ENCODE measurements around the gene PLCD3. TPM values are rescaled to one million over a fixed set of nuclear protein-coding genes. Genes with fewer than 3 reads are reported as not detected.
A peak's percentile ranks its signal among the peaks of the same experiment; 100 is the strongest.

The PLCD3 gene
- total and polyA plus RNA-seq, 5 donors, result 94.2 to 164 (median 133) TPM

DNA sequence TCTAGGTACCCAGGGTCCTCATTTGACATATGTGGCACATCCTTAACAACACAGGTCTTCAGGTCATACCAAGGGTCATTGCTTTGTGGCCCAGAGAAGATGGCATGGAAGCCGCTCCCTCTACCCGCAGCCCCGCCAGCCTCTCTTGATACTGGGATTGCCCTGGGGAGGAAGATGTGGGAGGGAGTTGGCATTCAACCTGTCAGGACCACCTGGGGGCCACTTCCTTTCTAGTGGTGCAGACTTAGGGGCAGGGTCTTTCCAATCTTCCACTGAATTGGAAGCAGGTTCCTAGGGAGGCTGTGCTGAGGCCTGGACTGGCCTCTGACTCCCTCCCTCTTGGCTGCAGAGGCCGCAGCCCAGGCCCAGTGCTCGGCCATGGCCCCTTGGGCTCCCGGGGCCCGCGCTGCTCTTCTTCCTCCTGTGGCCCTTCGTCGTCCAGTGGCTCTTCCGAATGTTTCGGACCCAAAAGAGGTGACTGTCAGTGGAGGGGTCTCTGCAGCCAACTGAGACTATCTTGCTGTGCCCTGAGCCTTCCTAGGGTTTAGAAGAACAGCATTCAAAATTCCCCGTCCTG is 10.9 kb upstream of the PLCD3 start:
- Histone ChIP-seq H3K9me3 (ENCODE audit: control insufficient read depth, low read length) (no peaks in the 10 kb centered on the region), H3K4me1 (ENCODE audit: control insufficient read depth, insufficient read depth, low read length) (peaks cover 5% of the 10 kb centered on the region), H3K27ac (ENCODE audit: low read length) (peak overlapping the region; percentile 92), H3K4me3 (ENCODE audit: low read length) (no peak overlapping the region), H3K27me3 (ENCODE audit: control insufficient read depth, insufficient read depth) (no peaks in the 10 kb centered on the region)
- DNase-seq (peak in 2 of 3 donors; percentile 65 to 66), ATAC-seq (no peak)
- intact Hi-C loops (cut with DNase I), result loop anchor here in 1 of 4 donors (10.0 kb wide), 1 partner anchor 172 kb away; the partner anchor contains the start of gene MAP3K14
- 60% methylated on average over 13 of the region's 13 CpGs for WGBS

DNA sequence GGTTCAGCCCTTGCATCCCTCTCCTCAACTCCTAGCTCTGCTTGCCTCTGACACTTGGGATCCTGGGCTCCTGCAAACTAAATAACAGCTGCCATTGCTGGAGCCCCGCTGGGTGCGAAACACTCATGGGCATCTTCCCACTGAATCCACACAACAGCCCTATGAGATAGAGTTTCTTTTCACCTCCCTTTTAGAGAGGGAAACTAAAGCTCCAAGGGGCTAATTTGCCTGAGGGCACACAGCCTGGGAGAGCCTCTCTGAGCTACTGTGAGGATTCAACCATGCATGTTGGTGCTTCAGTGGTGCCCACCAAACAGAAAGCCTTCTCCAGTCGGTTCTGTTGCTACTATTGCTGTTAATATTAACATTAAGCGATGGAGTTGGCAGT is 7.2 kb upstream of the PLCD3 start:
- H3K27ac ChIP-seq (ENCODE audit: low read length), result no peak overlapping the region
- no peak for ATAC-seq
- no peak overlapping the region for H3K4me3 ChIP-seq (ENCODE audit: low read length)
- WGBS, result 82% methylated on average over 4 of the region's 4 CpGs
- no peaks in the 10 kb centered on the region for H3K27me3 ChIP-seq (ENCODE audit: control insufficient read depth, insufficient read depth)
- no peaks in the 10 kb centered on the region for H3K4me1 ChIP-seq (ENCODE audit: control insufficient read depth, insufficient read depth, low read length)
- intact Hi-C loops (cut with DNase I), result no loop called here
- DNase-seq, result peak in 1 of 3 donors; percentile 7
- no peaks in the 10 kb centered on the region for H3K9me3 ChIP-seq (ENCODE audit: control insufficient read depth, low read length)

DNA sequence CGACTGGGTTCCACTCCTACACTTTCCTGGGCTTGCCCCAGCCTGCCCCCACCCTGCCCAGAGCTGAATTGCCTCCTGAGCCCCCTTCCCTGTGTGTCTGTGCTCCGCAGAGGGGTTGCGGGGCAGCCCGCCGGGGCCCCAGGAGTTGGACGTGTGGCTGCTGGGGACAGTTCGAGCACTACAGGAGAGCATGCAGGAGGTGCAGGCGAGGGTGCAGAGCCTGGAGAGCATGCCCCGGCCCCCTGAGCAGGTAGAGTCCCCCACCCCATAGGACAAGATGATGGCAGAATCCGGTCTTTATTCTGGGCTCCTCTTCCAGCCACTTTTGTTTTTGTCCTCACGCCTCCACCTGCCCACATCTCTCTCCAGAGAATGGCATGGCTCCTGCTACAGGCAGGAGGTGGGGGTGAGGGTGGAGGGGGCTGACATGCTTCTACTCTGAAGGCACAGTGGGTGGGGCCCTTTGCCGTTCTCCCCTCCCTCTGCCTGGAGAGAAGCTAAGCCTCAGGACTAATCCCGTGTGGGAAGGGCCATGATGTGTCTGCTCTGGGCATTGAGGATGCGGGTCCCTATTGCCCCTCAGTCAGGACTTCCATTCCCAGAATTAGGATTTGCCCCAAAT is 6.7 kb upstream of the PLCD3 start:
- intact Hi-C loops (cut with DNase I), result no loop called here
- peak in 2 of 3 donors; percentile 29 to 51 for DNase-seq
- no peaks in the 10 kb centered on the region for H3K9me3 ChIP-seq (ENCODE audit: control insufficient read depth, low read length)

DNA sequence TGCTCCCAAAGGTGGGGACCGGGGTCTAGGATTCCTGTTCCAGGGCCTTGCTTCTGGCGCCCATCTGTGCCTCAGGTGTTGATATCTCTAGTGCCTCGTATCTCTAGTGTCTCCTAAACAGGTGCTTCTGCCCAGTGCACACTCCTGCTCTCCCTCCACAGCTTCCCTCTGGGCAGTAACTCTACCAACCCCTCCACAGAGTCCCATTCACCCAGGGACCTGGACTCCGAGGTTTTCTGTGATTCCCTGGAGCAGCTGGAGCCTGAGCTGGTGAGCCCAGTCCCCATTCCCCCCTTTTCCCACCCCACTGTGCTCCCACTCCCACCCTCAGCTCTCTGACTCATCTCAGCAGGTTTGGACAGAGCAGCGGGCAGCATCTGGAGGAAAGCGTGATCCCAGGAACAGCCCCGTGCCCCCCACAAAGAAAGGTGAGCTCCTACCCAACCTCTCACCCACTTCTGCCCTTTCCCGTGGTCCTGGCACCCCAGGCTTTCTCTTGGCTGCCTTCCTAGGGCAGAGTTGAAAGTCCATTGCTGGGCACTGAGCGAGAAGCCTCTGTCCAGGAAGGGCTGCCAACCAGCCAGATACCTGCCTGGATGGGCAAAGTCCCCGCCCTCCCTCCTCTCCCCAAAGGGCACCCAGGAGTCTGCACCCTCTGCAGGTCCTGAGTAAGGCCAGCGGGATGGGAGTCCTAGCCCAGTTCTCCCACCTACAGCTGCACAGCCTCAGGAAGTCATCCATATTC is 5.4 kb upstream of the PLCD3 start:
- no peaks in the 10 kb centered on the region for H3K4me1 ChIP-seq (ENCODE audit: control insufficient read depth, insufficient read depth, low read length)
- H3K27ac ChIP-seq (ENCODE audit: low read length), result no peak overlapping the region
- ATAC-seq, result no peak
- intact Hi-C loops (cut with DNase I), result loop anchor here in 2 of 4 donors (2.0 kb wide), 2 partner anchors 59 to 61 kb away; no protein-coding TSS in a partner anchor
- H3K4me3 ChIP-seq (ENCODE audit: low read length), result no peak overlapping the region
- no peaks in the 10 kb centered on the region for H3K9me3 ChIP-seq (ENCODE audit: control insufficient read depth, low read length)
- peak in 1 of 3 donors; percentile 55 for DNase-seq
- 86% methylated on average over 11 of the region's 11 CpGs for WGBS
- H3K27me3 ChIP-seq (ENCODE audit: control insufficient read depth, insufficient read depth), result no peaks in the 10 kb centered on the region

More for the DNA sequence above, 6.7 kb upstream of the PLCD3 start:
- ATAC-seq, result no peak
- Histone ChIP-seq H3K4me3 (ENCODE audit: low read length) (no peak overlapping the region), H3K27ac (ENCODE audit: low read length) (no peak overlapping the region), H3K27me3 (ENCODE audit: control insufficient read depth, insufficient read depth) (no peaks in the 10 kb centered on the region), H3K4me1 (ENCODE audit: control insufficient read depth, insufficient read depth, low read length) (no peaks in the 10 kb centered on the region)
- 85% methylated on average over 14 of the region's 14 CpGs for WGBS

DNA sequence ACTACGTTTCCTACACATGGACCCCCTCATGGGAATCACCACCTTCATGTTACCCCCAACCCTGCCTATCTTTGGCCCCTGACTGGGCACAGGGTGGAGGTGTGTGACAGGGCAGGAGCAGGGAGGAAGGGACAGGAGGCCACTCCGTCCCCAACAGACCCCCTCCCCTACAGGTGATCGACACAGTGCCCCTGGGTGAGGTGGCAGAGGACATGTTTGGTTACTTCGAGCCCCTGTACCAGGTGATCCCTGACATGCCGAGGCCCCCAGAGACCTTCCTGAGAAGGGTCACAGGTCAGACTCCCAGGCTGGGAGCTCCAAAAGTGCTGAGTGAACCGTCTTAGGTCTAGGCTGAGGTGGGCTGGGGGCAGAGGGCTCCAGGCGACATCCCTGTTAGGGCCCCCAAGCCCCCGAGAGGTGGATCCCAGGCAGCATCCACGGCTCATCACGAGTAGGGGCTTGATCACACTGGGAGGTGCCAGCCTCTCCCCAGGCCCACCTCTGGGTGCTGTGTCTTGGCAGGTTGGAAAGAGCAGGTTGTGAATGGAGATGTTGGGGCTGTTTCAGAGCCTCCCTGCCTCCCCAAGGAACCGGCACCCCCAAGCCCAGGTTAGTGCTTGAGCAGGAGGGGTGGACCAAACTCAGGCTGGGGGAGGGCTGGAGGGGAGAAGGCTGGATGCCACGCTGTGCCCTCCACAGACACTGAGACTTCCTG is 4.7 kb upstream of the PLCD3 start:
- intact Hi-C loops (cut with DNase I), result loop anchor here in 2 of 4 donors (2.0 kb wide), 2 partner anchors 60 to 62 kb away; no protein-coding TSS in a partner anchor
- Histone ChIP-seq H3K4me3 (ENCODE audit: low read length) (no peak overlapping the region), H3K27ac (ENCODE audit: low read length) (no peak overlapping the region), H3K9me3 (ENCODE audit: control insufficient read depth, low read length) (no peaks in the 10 kb centered on the region), H3K4me1 (ENCODE audit: control insufficient read depth, insufficient read depth, low read length) (no peaks in the 10 kb centered on the region), H3K27me3 (ENCODE audit: control insufficient read depth, insufficient read depth) (no peaks in the 10 kb centered on the region)
- WGBS, result 86% methylated on average over 12 of the region's 12 CpGs
- ATAC-seq (no peak), DNase-seq (peak in 1 of 3 donors; percentile 55)

DNA sequence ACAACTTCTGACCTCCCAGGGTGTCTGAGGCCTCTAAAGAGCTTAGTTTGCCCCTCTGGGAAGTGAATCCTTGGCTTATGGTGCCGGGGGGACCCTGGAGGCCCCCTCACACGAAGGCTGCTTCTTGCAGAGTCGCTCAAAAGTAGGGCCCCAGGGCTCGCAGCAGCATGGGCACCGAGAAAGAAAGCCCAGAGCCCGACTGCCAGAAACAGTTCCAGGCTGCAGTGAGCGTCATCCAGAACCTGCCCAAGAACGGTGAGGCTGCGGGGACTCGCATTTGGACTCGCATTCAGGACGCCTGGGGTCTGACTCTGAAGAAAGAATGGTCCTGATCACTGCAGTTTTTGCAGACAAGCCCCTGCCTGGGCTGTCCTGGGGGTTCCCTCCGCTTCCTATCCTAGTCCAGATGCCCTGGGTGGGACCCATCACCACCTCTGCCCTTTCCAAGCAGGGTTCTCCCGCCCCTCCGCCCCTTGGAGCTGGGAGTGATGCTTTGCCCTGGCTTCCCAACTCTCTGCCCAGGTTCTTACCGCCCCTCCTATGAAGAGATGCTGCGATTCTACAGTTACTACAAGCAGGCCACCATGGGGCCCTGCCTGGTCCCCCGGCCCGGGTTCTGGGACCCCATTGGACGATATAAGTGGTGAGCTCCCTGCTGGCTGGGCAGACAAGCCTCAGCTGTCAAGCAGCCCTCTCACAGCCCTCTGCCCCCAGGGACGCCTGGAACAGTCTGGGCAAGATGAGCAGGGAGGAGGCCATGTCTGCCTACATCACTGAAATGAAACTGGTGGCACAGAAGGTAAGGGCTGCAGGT is 3.9 kb upstream of the PLCD3 start:
- no peaks in the 10 kb centered on the region for H3K27me3 ChIP-seq (ENCODE audit: control insufficient read depth, insufficient read depth)
- WGBS, result 57% methylated on average over 21 of the region's 21 CpGs
- peak in 2 of 3 donors; percentile 61 to 62 for DNase-seq

DNA sequence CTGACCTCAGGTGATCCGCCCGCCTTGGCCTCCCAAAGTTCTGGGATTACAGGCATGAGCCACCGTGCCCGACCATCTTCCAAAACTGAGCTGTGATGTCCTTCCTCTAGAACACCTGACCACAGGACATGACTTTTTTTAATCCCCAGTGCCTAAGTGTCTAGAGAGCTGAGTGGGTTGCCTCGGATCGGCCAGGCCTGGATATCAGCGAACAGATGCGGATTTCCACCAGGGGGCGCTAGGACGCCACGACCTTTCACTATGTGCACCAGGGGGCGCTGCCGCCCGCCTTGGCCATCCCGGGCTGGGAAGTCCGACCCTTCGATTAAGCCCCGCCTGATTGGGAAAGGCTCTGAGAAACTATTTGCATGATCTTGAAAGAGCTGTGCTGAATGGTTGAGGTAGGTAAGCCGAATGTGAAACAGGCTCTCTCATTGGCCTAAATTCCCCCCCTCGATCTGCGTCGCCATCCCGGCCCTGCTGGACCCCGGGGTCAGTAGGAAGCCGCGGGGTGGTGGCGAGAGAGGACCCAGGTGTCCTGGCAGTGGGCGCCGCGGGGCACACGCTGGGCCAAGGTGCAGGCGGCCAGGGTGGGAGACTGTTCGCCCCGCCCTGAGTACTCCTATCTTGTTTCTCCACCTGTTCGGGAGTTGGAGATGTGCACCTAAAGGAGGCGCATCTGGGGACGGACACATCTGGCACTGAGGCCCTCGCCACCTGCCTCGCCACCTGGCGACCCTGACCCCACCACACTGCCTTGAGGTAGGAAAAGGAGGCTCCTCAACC is 3.1 kb upstream of the PLCD3 start, which contains the start of gene ACBD4:
Gene ACBD4, plus strand, starts transcription at position 496 of the 786 bp plus-strand sequence. CDS start 458 bp downstream, outside the sequence.
- DNase-seq (peak; percentile 95 to 98 (median 97)), ATAC-seq (peak; percentile 83 to 84)
- 7% methylated on average over 40 of the region's 40 CpGs for WGBS
- Histone ChIP-seq H3K4me3 (ENCODE audit: low read length) (peak within 1 kb of the TSS; percentile 49), H3K9me3 (ENCODE audit: control insufficient read depth, low read length) (no peaks in the 10 kb centered on the region), H3K4me1 (ENCODE audit: control insufficient read depth, insufficient read depth, low read length) (no peaks in the 10 kb centered on the region), H3K27me3 (ENCODE audit: control insufficient read depth, insufficient read depth) (no peaks in the 10 kb centered on the region), H3K27ac (ENCODE audit: low read length) (peak within 1 kb of the TSS; percentile 54)
- intact Hi-C loops (cut with DNase I), result loop anchor here in 1 of 4 donors (1.0 to 2.0 kb wide), 2 partner anchors 13 to 62 kb away; partner anchors contain the start of gene HEXIM1

More for the DNA sequence above, 3.9 kb upstream of the PLCD3 start:
- intact Hi-C loops (cut with DNase I), result loop anchor here in 3 of 4 donors (1.0 to 2.0 kb wide), 4 partner anchors 13 to 63 kb away; partner anchors contain the start of gene HEXIM1 (in 1 of the 3)
- peak overlapping the region; percentile 49 for H3K4me3 ChIP-seq (ENCODE audit: low read length)
- no peaks in the 10 kb centered on the region for H3K4me1 ChIP-seq (ENCODE audit: control insufficient read depth, insufficient read depth, low read length)
- peak overlapping the region; percentile 54 for H3K27ac ChIP-seq (ENCODE audit: low read length)
- no peak for ATAC-seq
- no peaks in the 10 kb centered on the region for H3K9me3 ChIP-seq (ENCODE audit: control insufficient read depth, low read length)

DNA sequence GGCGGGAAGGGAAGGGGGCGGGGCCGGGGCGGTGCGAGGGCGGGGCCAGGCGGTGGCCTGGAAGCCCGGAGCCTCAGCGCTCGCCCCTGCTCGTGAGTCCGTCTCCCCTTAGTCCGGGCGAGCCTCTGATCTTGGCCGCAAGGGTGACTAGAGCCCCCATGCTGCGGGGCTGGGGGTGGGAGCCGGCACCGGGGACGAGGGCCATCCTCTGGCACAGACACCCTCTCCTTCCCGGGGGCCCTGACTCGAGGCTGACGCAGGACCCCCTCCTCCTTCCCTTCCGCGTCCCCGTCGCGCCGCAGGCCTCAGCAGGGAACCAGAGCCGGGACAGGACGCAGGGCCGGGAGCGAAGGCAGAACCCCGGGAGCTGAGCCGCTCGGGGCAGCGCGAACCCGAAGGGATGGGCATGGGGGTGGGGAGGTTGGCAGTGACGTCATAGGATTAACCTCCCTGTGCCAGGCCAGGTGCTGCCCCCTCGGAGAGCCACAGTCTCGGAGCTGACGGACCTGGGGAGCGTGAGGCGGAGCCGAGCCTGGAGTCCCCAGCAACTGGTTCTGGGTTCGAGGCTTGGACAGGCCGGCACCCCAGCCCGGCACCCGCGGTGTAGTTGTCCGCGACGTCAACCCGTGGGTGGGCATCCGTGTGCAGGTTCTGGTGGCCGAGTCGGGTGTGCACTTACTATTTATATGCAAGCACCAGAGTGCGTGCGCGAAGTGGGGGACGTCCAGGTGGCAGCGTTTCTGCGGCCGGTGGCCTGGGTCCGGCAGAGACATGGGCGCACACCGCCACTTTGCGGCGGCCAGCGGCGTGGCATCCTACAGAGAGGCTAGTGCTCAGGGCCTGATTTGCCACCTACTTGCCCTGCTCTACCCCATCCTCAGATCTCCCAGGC is 503 bp upstream of the PLCD3 start:
- H3K27ac ChIP-seq (ENCODE audit: low read length), result peak overlapping the region; percentile 53
- H3K4me3 ChIP-seq (ENCODE audit: low read length), result peak overlapping the region; percentile 94
- no peaks in the 10 kb centered on the region for H3K27me3 ChIP-seq (ENCODE audit: control insufficient read depth, insufficient read depth)
- under 1% methylated on average over 71 of the region's 71 CpGs for whole genome bisulfite sequencing
- DNase-seq, result peak; percentile 84 to 95 (median 94)
- no peaks in the 10 kb centered on the region for H3K9me3 ChIP-seq (ENCODE audit: control insufficient read depth, low read length)
- H3K4me1 ChIP-seq (ENCODE audit: control insufficient read depth, insufficient read depth, low read length), result peaks cover 6% of the 10 kb centered on the region
- peak; percentile 77 for ATAC-seq
- intact Hi-C loops (cut with DNase I), result loop anchor here in 3 of 4 donors (5.0 kb wide), 1 partner anchor 36 kb away; no protein-coding TSS in a partner anchor

Measured in right cardiac atrium (tissue), 5 donors.